ENCODE measurements around the gene ZDHHC5.

Gene ZDHHC5

GRCh38 chr11:57741132-57742086, 73.5 kb downstream of the ZDHHC5 start, which contains the start of gene SELENOH:
Gene SELENOH (plus strand): TSS chr11:57741491. CDS start chr11:57741596, 105 bp downstream.
- peak; percentile 94 for DNase-seq

- DNase-seq, result no peak
Measured at GRCh38 chr11:57742087-57742452, 74.2 kb downstream of the ZDHHC5 start.

DNA sequence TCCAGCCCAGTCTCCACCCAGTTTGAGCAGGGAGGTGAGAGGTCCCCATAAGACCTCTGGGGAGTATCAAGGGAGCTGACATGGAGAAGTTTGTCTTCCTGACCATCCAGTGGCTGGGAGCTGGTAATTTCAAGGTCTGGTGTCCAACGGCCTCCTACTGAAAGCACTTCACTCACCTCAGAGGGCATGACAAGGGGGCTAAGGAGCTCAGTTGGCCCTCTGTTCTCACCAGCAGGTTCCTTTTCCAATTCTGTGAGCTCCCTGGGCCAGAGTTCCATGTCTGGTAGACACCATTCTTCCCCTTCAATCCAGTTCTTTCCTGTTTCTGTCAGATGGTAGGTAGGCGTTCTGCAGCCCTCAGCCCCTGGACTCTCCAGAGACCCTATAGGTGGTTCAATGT, 76.4 kb downstream of the ZDHHC5 start:
- no peak for DNase-seq

- no peak for DNase-seq
Measured at GRCh38 chr11:57745206-57745605, 77.3 kb downstream of the ZDHHC5 start.

GRCh38 chr11:57746920-57747319, 79.0 kb downstream of the ZDHHC5 start:
- no peak for DNase-seq

Measured in NCI-H748 treated with DMSO at 0.1 percent for 48 hours (cell line).